ENCODE results near the gene CHRNG.

DNA sequence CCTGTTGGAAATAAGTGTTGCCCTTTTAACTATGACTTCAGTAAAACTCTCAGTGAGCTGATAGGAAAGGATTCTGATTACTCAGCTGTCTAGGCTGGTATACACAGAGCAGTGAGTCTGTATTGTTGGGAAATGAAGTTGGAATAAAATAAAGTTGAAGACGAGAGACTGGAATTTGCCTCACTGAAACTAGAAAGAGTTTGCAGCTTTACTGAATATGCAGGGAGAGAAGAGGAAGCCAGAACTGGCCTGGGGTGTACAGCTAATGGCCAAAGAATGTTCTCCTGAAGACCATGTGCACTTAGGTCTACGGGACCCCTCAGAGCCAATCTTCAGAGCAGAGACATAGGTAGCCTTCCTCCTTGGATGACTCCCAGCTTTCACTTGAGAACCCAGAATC lies 37.5 kb downstream of the CHRNG start:
- TF ChIP-seq, protein P1, sequence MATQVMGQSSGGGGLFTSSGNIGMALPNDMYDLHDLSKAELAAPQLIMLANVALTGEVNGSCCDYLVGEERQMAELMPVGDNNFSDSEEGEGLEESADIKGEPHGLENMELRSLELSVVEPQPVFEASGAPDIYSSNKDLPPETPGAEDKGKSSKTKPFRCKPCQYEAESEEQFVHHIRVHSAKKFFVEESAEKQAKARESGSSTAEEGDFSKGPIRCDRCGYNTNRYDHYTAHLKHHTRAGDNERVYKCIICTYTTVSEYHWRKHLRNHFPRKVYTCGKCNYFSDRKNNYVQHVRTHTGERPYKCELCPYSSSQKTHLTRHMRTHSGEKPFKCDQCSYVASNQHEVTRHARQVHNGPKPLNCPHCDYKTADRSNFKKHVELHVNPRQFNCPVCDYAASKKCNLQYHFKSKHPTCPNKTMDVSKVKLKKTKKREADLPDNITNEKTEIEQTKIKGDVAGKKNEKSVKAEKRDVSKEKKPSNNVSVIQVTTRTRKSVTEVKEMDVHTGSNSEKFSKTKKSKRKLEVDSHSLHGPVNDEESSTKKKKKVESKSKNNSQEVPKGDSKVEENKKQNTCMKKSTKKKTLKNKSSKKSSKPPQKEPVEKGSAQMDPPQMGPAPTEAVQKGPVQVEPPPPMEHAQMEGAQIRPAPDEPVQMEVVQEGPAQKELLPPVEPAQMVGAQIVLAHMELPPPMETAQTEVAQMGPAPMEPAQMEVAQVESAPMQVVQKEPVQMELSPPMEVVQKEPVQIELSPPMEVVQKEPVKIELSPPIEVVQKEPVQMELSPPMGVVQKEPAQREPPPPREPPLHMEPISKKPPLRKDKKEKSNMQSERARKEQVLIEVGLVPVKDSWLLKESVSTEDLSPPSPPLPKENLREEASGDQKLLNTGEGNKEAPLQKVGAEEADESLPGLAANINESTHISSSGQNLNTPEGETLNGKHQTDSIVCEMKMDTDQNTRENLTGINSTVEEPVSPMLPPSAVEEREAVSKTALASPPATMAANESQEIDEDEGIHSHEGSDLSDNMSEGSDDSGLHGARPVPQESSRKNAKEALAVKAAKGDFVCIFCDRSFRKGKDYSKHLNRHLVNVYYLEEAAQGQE (IDR thresholded peaks at IDR 0.05; ENCODE audit: borderline replicate concordance), result no peak
- TF ChIP-seq, protein P2, sequence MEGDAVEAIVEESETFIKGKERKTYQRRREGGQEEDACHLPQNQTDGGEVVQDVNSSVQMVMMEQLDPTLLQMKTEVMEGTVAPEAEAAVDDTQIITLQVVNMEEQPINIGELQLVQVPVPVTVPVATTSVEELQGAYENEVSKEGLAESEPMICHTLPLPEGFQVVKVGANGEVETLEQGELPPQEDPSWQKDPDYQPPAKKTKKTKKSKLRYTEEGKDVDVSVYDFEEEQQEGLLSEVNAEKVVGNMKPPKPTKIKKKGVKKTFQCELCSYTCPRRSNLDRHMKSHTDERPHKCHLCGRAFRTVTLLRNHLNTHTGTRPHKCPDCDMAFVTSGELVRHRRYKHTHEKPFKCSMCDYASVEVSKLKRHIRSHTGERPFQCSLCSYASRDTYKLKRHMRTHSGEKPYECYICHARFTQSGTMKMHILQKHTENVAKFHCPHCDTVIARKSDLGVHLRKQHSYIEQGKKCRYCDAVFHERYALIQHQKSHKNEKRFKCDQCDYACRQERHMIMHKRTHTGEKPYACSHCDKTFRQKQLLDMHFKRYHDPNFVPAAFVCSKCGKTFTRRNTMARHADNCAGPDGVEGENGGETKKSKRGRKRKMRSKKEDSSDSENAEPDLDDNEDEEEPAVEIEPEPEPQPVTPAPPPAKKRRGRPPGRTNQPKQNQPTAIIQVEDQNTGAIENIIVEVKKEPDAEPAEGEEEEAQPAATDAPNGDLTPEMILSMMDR (IDR thresholded peaks at IDR 0.05; ENCODE audit: poor library complexity, severe bottlenecking), result no peak
- TF ChIP-seq EP300 (conservative IDR thresholded peaks at IDR 0.05; ENCODE audit: poor library complexity, severe bottlenecking) (no peak), SMC3 (conservative IDR thresholded peaks at IDR 0.05; ENCODE audit: poor library complexity) (no peak), EZH2 (IDR thresholded peaks at IDR 0.05; ENCODE audit: borderline replicate concordance, insufficient read depth, low read length, poor library complexity, severe bottlenecking) (no peak)

Data from neural cell (in vitro differentiated cells).